ENCODE data around the gene CAB39L. TPM values are rescaled to one million over a fixed set of nuclear protein-coding genes. Genes with fewer than 3 reads are reported as not detected.

The CAB39L gene
- total RNA-seq, 2 donors from 2014 or later: 5.3 to 8.6 TPM

GRCh38 chr13:49395451-49395865 is 48.4 kb downstream of the CAB39L start:
- no peaks in the 10 kb centered on the region for H3K27me3 ChIP-seq (ENCODE audit: control insufficient read depth, insufficient read depth, low read length, poor library complexity, severe bottlenecking)
- Mint-ChIP-seq H3K4me1 (no peaks in the 10 kb centered on the region), H3K4me3 (no peak overlapping the region), H3K9me3 (peaks cover 2% of the 10 kb centered on the region), H3K27me3 (ENCODE audit: insufficient read depth) (no peaks in the 10 kb centered on the region), H3K36me3 (ENCODE audit: low read depth) (no peaks in the 10 kb centered on the region), H3K27ac (no peak overlapping the region)
- no peak for DNase-seq
- no peak overlapping the region for H3K27ac ChIP-seq (ENCODE audit: low read depth, low read length)
- H3K4me1 ChIP-seq (ENCODE audit: control insufficient read depth, insufficient read depth, low read length): no peaks in the 10 kb centered on the region
- H3K9ac ChIP-seq (ENCODE audit: extremely low read depth, low read length, poor library complexity, severe bottlenecking): no peak overlapping the region
- no peak for TF ChIP-seq CTCF (conservative IDR thresholded peaks at IDR 0.05)
- WGBS, 2 experiments (ENCODE audit: insufficient coverage in 1 of 2, insufficient read length in 1 of 2): 83 to 100% methylated on average over 1 of the region's 1 CpG
- H3K9me3 ChIP-seq (ENCODE audit: control insufficient read depth, low read length): no peaks in the 10 kb centered on the region
- no peaks in the 10 kb centered on the region for H3K36me3 ChIP-seq (ENCODE audit: control insufficient read depth, insufficient read depth, low read length)
- H3K4me3 ChIP-seq (ENCODE audit: low read length): no peak overlapping the region

- H3K36me3 Mint-ChIP-seq (ENCODE audit: low read depth): no peaks in the 10 kb centered on the region
- Histone ChIP-seq H3K36me3 (ENCODE audit: control insufficient read depth, insufficient read depth, low read length) (no peaks in the 10 kb centered on the region), H3K4me3 (ENCODE audit: low read length) (no peak overlapping the region), H3K27ac (ENCODE audit: low read depth, low read length) (no peak overlapping the region), H3K9me3 (ENCODE audit: control insufficient read depth, low read length) (peaks cover 13% of the 10 kb centered on the region), H3K27me3 (ENCODE audit: control insufficient read depth, insufficient read depth, low read length, poor library complexity, severe bottlenecking) (no peaks in the 10 kb centered on the region), H3K9ac (ENCODE audit: extremely low read depth, low read length, poor library complexity, severe bottlenecking) (no peak overlapping the region), H3K4me1 (ENCODE audit: control insufficient read depth, insufficient read depth, low read length) (no peaks in the 10 kb centered on the region)
- TF ChIP-seq CTCF (conservative IDR thresholded peaks at IDR 0.05): no peak
- peaks cover 13% of the 10 kb centered on the region for H3K4me1 Mint-ChIP-seq
- WGBS, 2 experiments (ENCODE audit: insufficient coverage in 1 of 2, insufficient read length in 1 of 2): 46 to 50% methylated on average over 4 of the region's 5 CpGs
- H3K27ac Mint-ChIP-seq: no peak overlapping the region
- no peak for DNase-seq
- H3K4me3 Mint-ChIP-seq: no peak overlapping the region
- H3K9me3 Mint-ChIP-seq: peaks cover 14% of the 10 kb centered on the region
- H3K27me3 Mint-ChIP-seq (ENCODE audit: insufficient read depth): peaks cover 19% of the 10 kb centered on the region
Observed at GRCh38 chr13:49388091-49388635, 55.7 kb downstream of the CAB39L start.

GRCh38 chr13:49386664-49387063 is 57.2 kb downstream of the CAB39L start:
- no peak for DNase-seq
- H3K9ac ChIP-seq (ENCODE audit: extremely low read depth, low read length, poor library complexity, severe bottlenecking): no peak overlapping the region
- peak overlapping the region; percentile 13 for H3K4me3 ChIP-seq (ENCODE audit: low read length)
- H3K36me3 ChIP-seq (ENCODE audit: control insufficient read depth, insufficient read depth, low read length): no peaks in the 10 kb centered on the region
- peaks cover 13% of the 10 kb centered on the region for H3K9me3 ChIP-seq (ENCODE audit: control insufficient read depth, low read length)
- 63% methylated on average over 2 of the region's 2 CpGs; no CpG with 5 or more reads in 1 of the 2 experiments for WGBS, 2 experiments (ENCODE audit: insufficient coverage in 1 of 2, insufficient read length in 1 of 2)
- Mint-ChIP-seq H3K27me3 (ENCODE audit: insufficient read depth) (peaks cover 19% of the 10 kb centered on the region), H3K36me3 (ENCODE audit: low read depth) (no peaks in the 10 kb centered on the region), H3K27ac (no peak overlapping the region), H3K9me3 (peaks cover 12% of the 10 kb centered on the region), H3K4me1 (peaks cover 13% of the 10 kb centered on the region), H3K4me3 (no peak overlapping the region)
- H3K27ac ChIP-seq (ENCODE audit: low read depth, low read length): no peak overlapping the region
- no peak for TF ChIP-seq CTCF (conservative IDR thresholded peaks at IDR 0.05)
- H3K4me1 ChIP-seq (ENCODE audit: control insufficient read depth, insufficient read depth, low read length): no peaks in the 10 kb centered on the region
- H3K27me3 ChIP-seq (ENCODE audit: control insufficient read depth, insufficient read depth, low read length, poor library complexity, severe bottlenecking): no peaks in the 10 kb centered on the region
